Lower lobe of right lung (tissue), 2 donors: ENCODE data around the gene MGMT. TPM values are rescaled to one million over a fixed set of nuclear protein-coding genes. Genes with fewer than 3 reads are reported as not detected.

Experiments used
- ATAC-seq, 2 donors: fragments of 200-7000 bp; cut with Tn5 transposase; one replicate each; pipeline ENCODE4 v1.9.1; 2020 to 2022; ENCODE audit warnings: mild to moderate bottlenecking in 2 of 2, moderate library complexity in 2 of 2
- DNase-seq: peaks from one replicate; pipeline ENCODE4 v3.0.0-alpha.2; 2020
- H3K27ac ChIP-seq: fragments of 200-600 bp; one replicate; pipeline ENCODE4 v1.8.0; 2022
- H3K27me3 ChIP-seq: fragments of 200-600 bp; one replicate; pipeline ENCODE4 v1.8.0; 2022; ENCODE audit warnings: low read depth
- H3K36me3 ChIP-seq: fragments of 200-600 bp; one replicate; pipeline ENCODE4 v1.8.0; 2022; ENCODE audit warnings: mild to moderate bottlenecking
- H3K4me1 ChIP-seq: fragments of 200-600 bp; one replicate; pipeline ENCODE4 v1.8.0; 2022
- H3K4me3 ChIP-seq: fragments of 200-600 bp; one replicate; pipeline ENCODE4 v1.8.0; 2022; ENCODE audit warnings: mild to moderate bottlenecking
- H3K9me3 ChIP-seq: fragments of 200-600 bp; one replicate; pipeline ENCODE4 v1.8.0; 2022
- CTCF ChIP-seq: fragments of 200-600 bp; IDR thresholded peaks from one replicate; pipeline ENCODE4 v1.8.0; 2022; ENCODE audit warnings: antibody characterized with exemption, mild to moderate bottlenecking
- intact Hi-C: fragments of 100-400 bp; cut with DNase I; formaldehyde crosslinking; loops from one replicate; pipeline ENCODE4 v1.11.0; 2022
- total RNA-seq: library from RNA; stranded (reverse); fragmentation: NEBNext Ultra II Directional; extraction: Animal tissue kit (Norgen Biotek cat#: 25700); gene quantifications from one replicate; pipeline ENCODE4 v1.2.1, GENCODE V29; 2021
- donor health status: DM: no; HTN: yes; CAD: no; lungs with severe emphysema.

Gene MGMT
- total RNA-seq, 1 donor from 2014 or later = 19.9 TPM

DNA sequence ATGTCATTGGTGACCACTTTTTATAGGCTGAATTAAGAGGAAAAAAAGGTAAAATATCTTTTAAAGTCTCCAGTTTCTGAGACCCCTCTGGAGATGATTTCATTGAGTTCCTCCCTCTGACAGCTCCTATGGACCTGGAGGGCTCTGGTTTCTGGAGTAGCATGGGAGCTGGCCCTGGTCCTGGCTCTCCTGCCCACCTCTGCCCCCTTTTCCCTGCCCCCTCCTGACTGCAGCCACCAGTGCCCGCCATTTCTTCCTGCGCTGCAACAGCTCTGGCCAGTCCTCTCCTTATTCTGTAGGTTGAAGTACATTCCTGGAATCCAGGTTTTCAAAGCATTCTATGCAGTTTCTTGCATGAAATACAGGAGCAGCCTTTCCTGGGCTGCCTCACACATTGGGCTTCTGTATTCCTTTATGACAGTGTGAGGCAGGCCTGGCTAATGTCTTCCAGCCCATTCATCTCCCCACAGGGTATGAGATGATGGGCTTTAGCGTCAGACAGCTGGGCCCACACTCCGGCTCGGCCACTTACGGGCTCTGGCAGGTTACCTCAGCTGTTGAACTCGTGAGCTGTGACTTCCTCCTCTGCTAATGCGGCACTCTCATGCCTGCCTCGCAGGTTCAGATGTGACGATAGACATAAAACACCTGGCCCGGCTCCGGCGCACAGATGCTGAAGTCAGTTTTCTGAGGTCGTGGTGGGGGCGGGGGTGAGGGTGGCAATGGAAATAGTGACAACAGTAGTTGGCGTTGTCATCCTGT is 101.7 kb downstream of the MGMT start:
- Histone ChIP-seq H3K9me3 (no peaks in the 10 kb centered on the region), H3K4me1 (no peaks in the 10 kb centered on the region), H3K27me3 (no peaks in the 10 kb centered on the region), H3K4me3 (no peak overlapping the region), H3K36me3 (peaks cover 6% of the 10 kb centered on the region), H3K27ac (no peak overlapping the region)
- no peak for DNase-seq
- peak in 1 of 2 donors; percentile 18 for ATAC-seq
- no peak for TF ChIP-seq CTCF
- intact Hi-C loops = no loop called here

GRCh38 chr10:129570185-129570584 is 103.1 kb downstream of the MGMT start:
- Histone ChIP-seq H3K27me3 (no peaks in the 10 kb centered on the region), H3K27ac (no peak overlapping the region), H3K36me3 (peaks cover 6% of the 10 kb centered on the region), H3K4me3 (no peak overlapping the region), H3K4me1 (no peaks in the 10 kb centered on the region), H3K9me3 (no peaks in the 10 kb centered on the region)
- intact Hi-C loops = no loop called here
- TF ChIP-seq CTCF = no peak
- DNase-seq (no peak), ATAC-seq (no peak)

GRCh38 chr10:129579228-129579627 is 112.2 kb downstream of the MGMT start:
- Histone ChIP-seq H3K9me3 (no peaks in the 10 kb centered on the region), H3K27ac (no peak overlapping the region), H3K4me3 (no peak overlapping the region), H3K4me1 (no peaks in the 10 kb centered on the region), H3K27me3 (no peaks in the 10 kb centered on the region), H3K36me3 (no peaks in the 10 kb centered on the region)
- no peak for ATAC-seq
- DNase-seq = no peak
- intact Hi-C loops = no loop called here
- no peak for TF ChIP-seq CTCF

DNA sequence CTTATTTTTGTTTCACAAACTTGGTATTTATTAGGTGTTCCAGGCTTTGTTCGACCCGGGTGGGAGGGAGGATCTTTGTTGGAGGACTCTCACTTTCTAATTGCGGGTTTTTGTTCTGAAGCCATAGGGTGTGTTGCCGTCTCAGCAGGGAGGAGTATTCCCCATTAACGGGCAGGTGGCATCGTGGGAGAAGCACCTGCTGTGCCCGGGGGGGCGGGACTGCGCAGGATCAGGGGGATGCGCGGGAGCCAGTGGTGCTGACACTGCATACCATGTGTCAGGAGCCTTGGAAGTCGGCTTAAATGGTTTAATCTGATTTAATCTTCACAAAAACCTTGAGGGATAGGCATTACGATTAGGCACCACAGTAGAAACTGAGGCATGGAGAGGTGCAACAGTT is 113.0 kb downstream of the MGMT start:
- no peaks in the 10 kb centered on the region for H3K27me3 ChIP-seq
- no peaks in the 10 kb centered on the region for H3K36me3 ChIP-seq
- H3K27ac ChIP-seq = no peak overlapping the region
- no peak for DNase-seq
- H3K4me1 ChIP-seq = no peaks in the 10 kb centered on the region
- TF ChIP-seq CTCF = no peak
- ATAC-seq = no peak
- intact Hi-C loops = no loop called here
- H3K4me3 ChIP-seq = no peak overlapping the region
- H3K9me3 ChIP-seq = no peaks in the 10 kb centered on the region

DNA sequence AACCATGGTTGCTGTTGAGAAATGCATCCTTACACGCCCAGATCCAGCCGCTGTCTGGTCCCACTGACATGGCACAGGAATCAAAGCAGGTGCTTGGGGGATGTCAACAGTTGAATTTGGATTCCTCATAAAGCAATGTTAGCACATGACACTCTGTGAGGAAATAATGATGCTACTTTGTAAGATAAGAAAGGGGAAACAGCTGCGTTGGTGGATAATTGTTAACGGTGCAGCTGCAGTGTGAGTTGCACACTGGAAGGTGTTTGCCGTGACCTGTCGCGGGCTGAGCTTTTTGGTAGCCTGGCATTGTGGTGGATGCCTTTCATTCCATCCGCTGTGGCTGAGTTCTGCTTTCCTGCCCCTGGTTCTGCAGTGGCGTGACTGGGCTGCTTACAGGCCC is 113.9 kb downstream of the MGMT start:
- Histone ChIP-seq H3K9me3 (peaks cover 9% of the 10 kb centered on the region), H3K27me3 (no peaks in the 10 kb centered on the region), H3K4me3 (no peak overlapping the region), H3K36me3 (no peaks in the 10 kb centered on the region), H3K4me1 (no peaks in the 10 kb centered on the region), H3K27ac (no peak overlapping the region)
- intact Hi-C loops = no loop called here
- ATAC-seq (no peak), DNase-seq (no peak)
- TF ChIP-seq CTCF = no peak
